ENCODE data around the gene CPEB3. TPM values are rescaled to one million over a fixed set of nuclear protein-coding genes. Genes with fewer than 3 reads are reported as not detected.

The CPEB3 gene
- total RNA-seq, 1 experiment from 2014 or later, result 1.0 TPM

DNA sequence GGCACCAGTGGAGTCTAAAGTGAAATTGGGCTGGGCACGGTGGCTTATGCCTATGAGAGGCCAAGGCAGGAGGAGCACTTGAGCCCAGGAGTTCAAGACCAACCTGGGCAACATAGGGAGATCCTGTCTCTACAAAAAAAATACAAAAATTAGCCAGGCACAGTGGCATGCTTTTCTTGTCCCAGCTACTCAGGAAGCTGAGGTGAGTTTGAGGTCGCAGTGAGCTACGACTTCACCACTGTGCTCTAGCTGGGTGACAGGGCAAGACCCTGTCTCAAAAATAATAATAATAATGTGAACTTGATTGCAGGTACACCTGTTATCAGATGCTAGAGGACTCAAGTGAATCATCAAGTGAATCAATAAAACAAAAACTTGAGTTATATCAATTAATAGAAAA, 259.3 kb downstream of the CPEB3 start:
- Mint-ChIP-seq H3K9me3 (no peaks in the 10 kb centered on the region; a peak in 1 of 5 replicates), H3K4me1 (peaks cover 18 to 20% of the 10 kb centered on the region in 2 experiments), H3K27me3 (ENCODE audit: low read depth) (no peaks in the 10 kb centered on the region), H3K36me3 (ENCODE audit: insufficient read depth in 1 of 3, low read depth in 3 of 3) (peaks cover 20 to 36% (median 30%) of the 10 kb centered on the region in 3 experiments; a peak in 6 of 7 replicates), H3K27ac (no peak overlapping the region), H3K4me3 (no peak overlapping the region)
- Histone ChIP-seq H3K79me2 (ENCODE audit: insufficient read depth, low read length) (no peaks in the 10 kb centered on the region), H3K23me2 (ENCODE audit: insufficient read length, low read depth, low read length, poor library complexity, severe bottlenecking) (no peaks in the 10 kb centered on the region), H3K9ac (ENCODE audit: extremely low read depth, insufficient read length, low read length) (no peak overlapping the region), H2BK5ac (ENCODE audit: insufficient read length, low read length) (no peak overlapping the region), H2BK120ac (ENCODE audit: low read depth, low read length, poor library complexity, severe bottlenecking) (no peak overlapping the region), H3K9me3 (ENCODE audit: control insufficient read depth, low read depth, low read length) (no peaks in the 10 kb centered on the region), H3K18ac (ENCODE audit: insufficient read length, low read depth, low read length) (no peak overlapping the region), H3K4me1 (ENCODE audit: insufficient read depth, low read length) (peaks cover 3% of the 10 kb centered on the region), H4K5ac (ENCODE audit: insufficient read length, low read depth, low read length) (no peak overlapping the region), H3K14ac (ENCODE audit: insufficient read depth, low read length) (no peak overlapping the region), H2BK15ac (ENCODE audit: low read depth, low read length) (no peak overlapping the region), H4K91ac (ENCODE audit: insufficient read length, low read depth, low read length) (no peak overlapping the region), H3K79me1 (ENCODE audit: insufficient read depth, low read depth, low read length, poor library complexity, severe bottlenecking) (no peaks in the 10 kb centered on the region), H3K23ac (ENCODE audit: insufficient read length, low read depth, low read length) (no peak overlapping the region), H3K27ac (ENCODE audit: insufficient read length, low read depth, low read length) (no peak overlapping the region), H4K8ac (replicated peaks; ENCODE audit: insufficient read length, low read depth, low read length) (no peak overlapping the region), H4K20me1 (ENCODE audit: control insufficient read depth, insufficient read depth, insufficient read length) (no peaks in the 10 kb centered on the region), H2BK20ac (ENCODE audit: low read depth, low read length, poor library complexity, severe bottlenecking) (no peak overlapping the region), H3K4ac (ENCODE audit: low read depth, low read length) (no peak overlapping the region), H2AK5ac (ENCODE audit: insufficient read length, low read length) (no peak overlapping the region), H3T11ph (ENCODE audit: low read length) (no peak overlapping the region), H3K56ac (ENCODE audit: insufficient read length, low read depth, low read length) (no peak overlapping the region), H2AFZ (ENCODE audit: low read length) (no peak overlapping the region), H2BK12ac (ENCODE audit: insufficient read length, low read depth, low read length) (no peak overlapping the region), H3K4me2 (ENCODE audit: insufficient read depth, insufficient read length, low read length) (no peak overlapping the region), H3K27me3 (ENCODE audit: insufficient read depth, low read length) (no peaks in the 10 kb centered on the region)
- no CpG with 5 or more reads among the region's 3 CpGs for WGBS (ENCODE audit: extremely low coverage, insufficient read length, low lambda C conversion rate)
- TF ChIP-seq, protein P1, sequence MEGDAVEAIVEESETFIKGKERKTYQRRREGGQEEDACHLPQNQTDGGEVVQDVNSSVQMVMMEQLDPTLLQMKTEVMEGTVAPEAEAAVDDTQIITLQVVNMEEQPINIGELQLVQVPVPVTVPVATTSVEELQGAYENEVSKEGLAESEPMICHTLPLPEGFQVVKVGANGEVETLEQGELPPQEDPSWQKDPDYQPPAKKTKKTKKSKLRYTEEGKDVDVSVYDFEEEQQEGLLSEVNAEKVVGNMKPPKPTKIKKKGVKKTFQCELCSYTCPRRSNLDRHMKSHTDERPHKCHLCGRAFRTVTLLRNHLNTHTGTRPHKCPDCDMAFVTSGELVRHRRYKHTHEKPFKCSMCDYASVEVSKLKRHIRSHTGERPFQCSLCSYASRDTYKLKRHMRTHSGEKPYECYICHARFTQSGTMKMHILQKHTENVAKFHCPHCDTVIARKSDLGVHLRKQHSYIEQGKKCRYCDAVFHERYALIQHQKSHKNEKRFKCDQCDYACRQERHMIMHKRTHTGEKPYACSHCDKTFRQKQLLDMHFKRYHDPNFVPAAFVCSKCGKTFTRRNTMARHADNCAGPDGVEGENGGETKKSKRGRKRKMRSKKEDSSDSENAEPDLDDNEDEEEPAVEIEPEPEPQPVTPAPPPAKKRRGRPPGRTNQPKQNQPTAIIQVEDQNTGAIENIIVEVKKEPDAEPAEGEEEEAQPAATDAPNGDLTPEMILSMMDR (conservative IDR thresholded peaks at IDR 0.05), result no peak
- DNase-seq, result no peak
